Coronary artery (tissue), 2 donors: Measurements from ENCODE around the gene NLRX1.

ENCODE experiments used
- DNase-seq: peaks from one replicate; pipeline ENCODE4 v3.0.0-alpha.2; 2017; ENCODE audit warnings: low spot score
- H3K27ac ChIP-seq, 2 donors: fragments of 200-600 bp; sonication (generic); one replicate each; pipeline ENCODE4 v1.5.1; 2016 to 2019
- H3K4me3 ChIP-seq: fragments of 200-600 bp; sonication (generic); 2 replicates; pipeline ENCODE4 v1.5.1; 2016; ENCODE audit warnings: mild to moderate bottlenecking, moderate library complexity
- CTCF ChIP-seq: fragments of 200-600 bp; sonication (generic); IDR thresholded peaks from one replicate; pipeline ENCODE4 v1.5.1; 2019; ENCODE audit warnings: antibody characterized with exemption

The NLRX1 gene

GRCh38 chr11:119148720-119149017 lies 19.9 kb upstream of the NLRX1 start:
- H3K27ac ChIP-seq: no peak overlapping the region
- peak overlapping the region; percentile 91 for H3K4me3 ChIP-seq
- DNase-seq: no peak
- TF ChIP-seq CTCF: no peak

- TF ChIP-seq CTCF: no peak
- DNase-seq: no peak
- H3K27ac ChIP-seq: peak within 1 kb of the TSS in 1 of 2 donors; percentile 1
- peak within 1 kb of the TSS; percentile 91 for H3K4me3 ChIP-seq
Observed at GRCh38 chr11:119149018-119149785, 19.3 kb upstream of the NLRX1 start, which contains the start of gene ABCG4. TSS of gene ABCG4 (plus strand) at chr11:119149052. CDS start at chr11:119149966, 914 bp downstream.

GRCh38 chr11:119149786-119150275 lies 18.7 kb upstream of the NLRX1 start:
- no peak for TF ChIP-seq CTCF
- DNase-seq: no peak
- peak overlapping the region; percentile 91 for H3K4me3 ChIP-seq
- no peak overlapping the region for H3K27ac ChIP-seq

- no peak for DNase-seq
- H3K4me3 ChIP-seq: no peak overlapping the region
- H3K27ac ChIP-seq: no peak overlapping the region
- no peak for TF ChIP-seq CTCF
Observed at GRCh38 chr11:119152043-119152442, 16.5 kb upstream of the NLRX1 start.

- Histone ChIP-seq H3K27ac (no peak overlapping the region), H3K4me3 (no peak overlapping the region)
- no peak for DNase-seq
- no peak for TF ChIP-seq CTCF
Observed at GRCh38 chr11:119152604-119153003, 15.9 kb upstream of the NLRX1 start.

GRCh38 chr11:119153049-119153818 lies 15.3 kb upstream of the NLRX1 start:
- DNase-seq: no peak
- Histone ChIP-seq H3K4me3 (no peak overlapping the region), H3K27ac (no peak overlapping the region)
- TF ChIP-seq CTCF: no peak
